Neural crest cell (in vitro differentiated cells): ENCODE measurements around the gene ZNF846. TPM values are rescaled to one million over a fixed set of nuclear protein-coding genes. Genes with fewer than 3 reads are reported as not detected.
"Not testable (repeated sequence)": the region's sequence is repeated elsewhere in the genome, so short reads cannot be mapped to it uniquely, and the experiment has no call there.

Source experiments
- DNase-seq: peaks from one replicate; pipeline ENCODE4 v3.0.0; 2021; ENCODE audit warnings: low read depth, mixed read lengths, low spot score
- H3K27ac Mint-ChIP-seq: one replicate; pipeline ENCODE4 v1.8.0; 2021; ENCODE audit warnings: mild to moderate bottlenecking, mixed read lengths; ENCODE audit not compliant: unreplicated experiment
- H3K27me3 Mint-ChIP-seq: 2 replicates; pipeline ENCODE4 v1.8.0; 2021; ENCODE audit warnings: low read depth, mild to moderate bottlenecking, mixed read lengths
- H3K36me3 Mint-ChIP-seq: 2 replicates; pipeline ENCODE4 v1.8.0; 2021; ENCODE audit warnings: low read depth, mild to moderate bottlenecking, mixed read lengths
- H3K4me1 Mint-ChIP-seq: 2 replicates; pipeline ENCODE4 v1.8.0; 2021; ENCODE audit warnings: mixed read lengths
- H3K4me3 Mint-ChIP-seq: one replicate; pipeline ENCODE4 v1.8.0; 2021; ENCODE audit warnings: mild to moderate bottlenecking, mixed read lengths
- H3K9me3 Mint-ChIP-seq: 2 replicates; pipeline ENCODE4 v1.8.0; 2021; ENCODE audit warnings: mixed read lengths
- CTCF ChIP-seq: fragments of 200-600 bp; sonication (generic); conservative IDR thresholded peaks from 2 replicates; pipeline ENCODE4 v1.5.0; 2021; ENCODE audit warnings: antibody characterized with exemption, mild to moderate bottlenecking
- total RNA-seq: library from RNA; stranded (reverse); gene quantifications from 2 replicates; pipeline ENCODE4 v1.2.1, GENCODE V29; 2021

The ZNF846 gene
- total RNA-seq, 1 donor from 2014 or later: 7.6 TPM

- Mint-ChIP-seq H3K27me3 (no peaks in the 10 kb centered on the region), H3K27ac (no peak overlapping the region)
- TF ChIP-seq CTCF: no peak
These were observed 15.7 kb downstream of the ZNF846 start for GRCh38 chr19:9752701-9753443.

DNA sequence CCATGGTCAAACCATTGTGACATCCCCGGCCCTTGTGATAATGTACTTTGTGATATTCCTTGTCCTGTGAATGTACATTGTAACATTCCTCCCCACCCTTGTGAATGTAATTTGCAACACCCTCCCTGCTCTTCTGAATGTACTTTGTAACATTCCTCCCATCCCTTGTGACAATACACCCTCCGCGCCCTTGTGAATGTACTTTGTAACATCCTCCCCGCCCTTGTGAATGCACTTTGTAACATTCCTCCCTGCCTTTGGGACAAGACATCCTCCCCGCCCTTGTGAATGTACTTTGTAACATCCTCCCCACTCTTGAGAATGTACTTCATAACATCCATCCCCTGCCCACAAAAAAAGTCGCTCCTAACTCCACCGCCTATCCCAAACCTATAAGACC lies 17.1 kb downstream of the ZNF846 start:
- Mint-ChIP-seq H3K27me3 (no peaks in the 10 kb centered on the region), H3K4me1 (no peaks in the 10 kb centered on the region), H3K9me3 (peaks cover 16% of the 10 kb centered on the region), H3K4me3 (no peak overlapping the region), H3K36me3 (peaks cover 25% of the 10 kb centered on the region), H3K27ac (no peak overlapping the region)
- TF ChIP-seq CTCF: no peak
- DNase-seq: no peak

More at GRCh38 chr19:9752701-9753443, 15.7 kb downstream of the ZNF846 start:
- peaks cover 23% of the 10 kb centered on the region for H3K9me3 Mint-ChIP-seq
- DNase-seq: no peak
- H3K4me3 Mint-ChIP-seq: no peak overlapping the region
- peaks cover 36% of the 10 kb centered on the region for H3K36me3 Mint-ChIP-seq
- H3K4me1 Mint-ChIP-seq: no peaks in the 10 kb centered on the region

DNA sequence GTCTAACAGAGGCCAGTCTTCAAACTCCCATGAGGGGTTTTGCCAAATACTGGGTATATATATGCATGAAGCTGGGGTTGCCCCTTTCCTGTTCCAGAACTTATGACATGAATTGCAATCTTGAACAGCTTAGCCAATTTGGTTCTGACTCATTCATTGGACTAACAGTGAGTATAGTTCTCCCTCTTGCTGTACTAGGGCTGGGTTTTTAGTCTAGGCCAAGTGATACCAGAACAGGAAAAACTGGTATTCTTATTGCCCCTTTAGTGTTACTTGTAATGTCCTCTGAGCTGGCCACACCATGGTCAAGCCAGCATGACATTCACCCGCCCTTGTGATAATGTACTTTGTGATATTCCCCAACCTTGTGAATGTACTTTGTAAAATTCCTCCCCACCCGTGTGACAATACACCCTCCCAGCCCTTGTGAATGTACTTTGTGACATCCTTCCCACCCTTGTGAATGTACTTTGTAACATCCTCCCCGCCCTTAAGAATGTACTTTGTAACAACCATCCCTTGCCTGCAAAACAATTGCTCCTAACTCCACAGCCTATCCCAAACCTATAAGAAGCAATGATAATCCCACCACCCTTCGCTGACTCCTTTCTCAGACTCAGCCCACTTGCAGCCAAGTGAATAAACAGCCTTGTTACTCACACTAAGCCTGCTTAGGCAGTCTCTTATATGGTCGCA lies 26.9 kb downstream of the ZNF846 start:
- H3K36me3 Mint-ChIP-seq: peaks cover 2% of the 10 kb centered on the region
- DNase-seq: no peak
- H3K4me1 Mint-ChIP-seq: no peaks in the 10 kb centered on the region
- peaks cover 9% of the 10 kb centered on the region for H3K9me3 Mint-ChIP-seq
- peaks cover 2% of the 10 kb centered on the region for H3K27me3 Mint-ChIP-seq
- no peak overlapping the region for H3K27ac Mint-ChIP-seq
- H3K4me3 Mint-ChIP-seq: no peak overlapping the region
- no peak for TF ChIP-seq CTCF

- DNase-seq: no peak
- no peak overlapping the region for H3K4me3 Mint-ChIP-seq
- no peaks in the 10 kb centered on the region for H3K4me1 Mint-ChIP-seq
- no peak for TF ChIP-seq CTCF
- H3K27ac Mint-ChIP-seq: no peak overlapping the region
- H3K36me3 Mint-ChIP-seq: no peaks in the 10 kb centered on the region
- H3K9me3 Mint-ChIP-seq: peaks cover 9% of the 10 kb centered on the region
- H3K27me3 Mint-ChIP-seq: peaks cover 2% of the 10 kb centered on the region
These were observed 32.6 kb downstream of the ZNF846 start for GRCh38 chr19:9735986-9736385.

- not testable (repeated sequence) for H3K4me3 Mint-ChIP-seq, H3K27ac Mint-ChIP-seq, H3K36me3 Mint-ChIP-seq, H3K9me3 Mint-ChIP-seq, H3K4me1 Mint-ChIP-seq, DNase-seq, H3K27me3 Mint-ChIP-seq
These were observed 38.5 kb downstream of the ZNF846 start for GRCh38 chr19:9730056-9730455.

DNA sequence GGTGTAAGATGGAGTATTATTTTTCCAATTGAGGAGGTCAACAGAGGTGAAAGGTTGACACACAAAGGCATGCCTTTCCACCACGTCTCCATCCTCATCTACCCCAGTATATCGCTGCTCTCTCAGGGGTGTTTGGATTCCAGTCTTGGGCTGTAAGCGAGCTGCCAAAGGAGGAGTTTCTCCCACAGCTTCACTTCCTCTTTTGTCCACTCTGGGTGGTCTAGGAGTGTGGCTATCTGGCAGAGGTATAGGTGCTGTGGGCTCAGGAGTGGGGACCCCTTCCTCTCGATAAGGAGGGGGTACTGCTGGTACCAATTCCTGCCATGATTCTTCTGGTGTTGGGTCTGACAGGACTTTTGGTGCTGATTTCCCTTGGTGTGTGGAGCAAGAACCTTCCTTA lies 39.4 kb downstream of the ZNF846 start:
- H3K36me3 Mint-ChIP-seq: no peaks in the 10 kb centered on the region
- DNase-seq: no peak
- H3K27me3 Mint-ChIP-seq: peaks cover 6% of the 10 kb centered on the region
- H3K4me1 Mint-ChIP-seq: no peaks in the 10 kb centered on the region
- H3K27ac Mint-ChIP-seq: peak overlapping the region; percentile 21
- H3K9me3 Mint-ChIP-seq: peaks cover 2% of the 10 kb centered on the region
- no peak for TF ChIP-seq CTCF
- no peak overlapping the region for H3K4me3 Mint-ChIP-seq
